C4-2B (cell line): ENCODE data around the gene CD79A.

ENCODE experiments used
- ZFX ChIP-seq: fragments of 450-650 bp; IDR thresholded peaks from 2 replicates; pipeline ENCODE4 v1.6.1; 2017
- TF ChIP-seq, protein P1 (sequence below): fragments of 450-650 bp; conservative IDR thresholded peaks from 2 replicates; pipeline ENCODE4 v1.5.1; 2017; ENCODE audit warnings: mild to moderate bottlenecking

GRCh38 chr19:41903193-41903953, 26.3 kb downstream of the CD79A start:
- TF ChIP-seq, protein P1, sequence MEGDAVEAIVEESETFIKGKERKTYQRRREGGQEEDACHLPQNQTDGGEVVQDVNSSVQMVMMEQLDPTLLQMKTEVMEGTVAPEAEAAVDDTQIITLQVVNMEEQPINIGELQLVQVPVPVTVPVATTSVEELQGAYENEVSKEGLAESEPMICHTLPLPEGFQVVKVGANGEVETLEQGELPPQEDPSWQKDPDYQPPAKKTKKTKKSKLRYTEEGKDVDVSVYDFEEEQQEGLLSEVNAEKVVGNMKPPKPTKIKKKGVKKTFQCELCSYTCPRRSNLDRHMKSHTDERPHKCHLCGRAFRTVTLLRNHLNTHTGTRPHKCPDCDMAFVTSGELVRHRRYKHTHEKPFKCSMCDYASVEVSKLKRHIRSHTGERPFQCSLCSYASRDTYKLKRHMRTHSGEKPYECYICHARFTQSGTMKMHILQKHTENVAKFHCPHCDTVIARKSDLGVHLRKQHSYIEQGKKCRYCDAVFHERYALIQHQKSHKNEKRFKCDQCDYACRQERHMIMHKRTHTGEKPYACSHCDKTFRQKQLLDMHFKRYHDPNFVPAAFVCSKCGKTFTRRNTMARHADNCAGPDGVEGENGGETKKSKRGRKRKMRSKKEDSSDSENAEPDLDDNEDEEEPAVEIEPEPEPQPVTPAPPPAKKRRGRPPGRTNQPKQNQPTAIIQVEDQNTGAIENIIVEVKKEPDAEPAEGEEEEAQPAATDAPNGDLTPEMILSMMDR, result no peak
- no peak for TF ChIP-seq ZFX
